ENCODE results near the gene BEST2. TPM values are rescaled to one million over a fixed set of nuclear protein-coding genes. Genes with fewer than 3 reads are reported as not detected.

The BEST2 gene
- total RNA-seq, 4 donors from 2014 or later, result not detected

DNA sequence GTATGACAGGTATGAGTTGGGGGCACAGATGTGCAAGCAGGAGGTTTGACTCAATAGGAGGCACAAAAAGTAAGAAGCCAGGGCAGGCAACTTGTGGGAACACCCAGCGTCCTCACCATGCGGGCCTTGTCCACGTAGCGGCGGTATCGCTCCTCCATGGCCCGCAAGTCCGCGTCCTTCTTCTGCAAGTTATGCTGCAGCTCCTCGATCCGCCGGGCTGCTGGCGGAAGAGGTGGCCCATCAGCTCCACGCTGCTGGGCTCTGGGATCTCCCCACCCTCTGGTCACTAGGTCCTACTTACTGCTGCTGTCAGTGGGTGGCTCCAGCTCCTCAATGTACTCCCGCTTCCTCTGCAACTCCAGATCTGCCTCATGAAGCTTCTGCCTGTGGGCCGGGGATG lies 13.1 kb downstream of the BEST2 start:
- H3K9me3 ChIP-seq, result no peaks in the 10 kb centered on the region
- H3K4me1 ChIP-seq, result peaks cover 0 to 9% (median 0%) of the 10 kb centered on the region in 3 donors
- H3K36me3 ChIP-seq, result peaks cover 0 to 56% of the 10 kb centered on the region in 2 donors
- H3K27ac ChIP-seq, result no peak overlapping the region
- no peak for ATAC-seq
- no peaks in the 10 kb centered on the region for H3K27me3 ChIP-seq
- H3K4me3 ChIP-seq, result no peak overlapping the region
- TF ChIP-seq, protein P1, sequence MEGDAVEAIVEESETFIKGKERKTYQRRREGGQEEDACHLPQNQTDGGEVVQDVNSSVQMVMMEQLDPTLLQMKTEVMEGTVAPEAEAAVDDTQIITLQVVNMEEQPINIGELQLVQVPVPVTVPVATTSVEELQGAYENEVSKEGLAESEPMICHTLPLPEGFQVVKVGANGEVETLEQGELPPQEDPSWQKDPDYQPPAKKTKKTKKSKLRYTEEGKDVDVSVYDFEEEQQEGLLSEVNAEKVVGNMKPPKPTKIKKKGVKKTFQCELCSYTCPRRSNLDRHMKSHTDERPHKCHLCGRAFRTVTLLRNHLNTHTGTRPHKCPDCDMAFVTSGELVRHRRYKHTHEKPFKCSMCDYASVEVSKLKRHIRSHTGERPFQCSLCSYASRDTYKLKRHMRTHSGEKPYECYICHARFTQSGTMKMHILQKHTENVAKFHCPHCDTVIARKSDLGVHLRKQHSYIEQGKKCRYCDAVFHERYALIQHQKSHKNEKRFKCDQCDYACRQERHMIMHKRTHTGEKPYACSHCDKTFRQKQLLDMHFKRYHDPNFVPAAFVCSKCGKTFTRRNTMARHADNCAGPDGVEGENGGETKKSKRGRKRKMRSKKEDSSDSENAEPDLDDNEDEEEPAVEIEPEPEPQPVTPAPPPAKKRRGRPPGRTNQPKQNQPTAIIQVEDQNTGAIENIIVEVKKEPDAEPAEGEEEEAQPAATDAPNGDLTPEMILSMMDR (IDR thresholded peaks at IDR 0.05), result no peak
- TF ChIP-seq POLR2AphosphoS5 (IDR thresholded peaks at IDR 0.05) (no peak), POLR2A (IDR thresholded peaks at IDR 0.05) (no peak), EP300 (IDR thresholded peaks at IDR 0.05) (no peak)
- 88 to 91% methylated on average over 1 to 6 of the region's 16 CpGs for WGBS, 2 donors (ENCODE audit: low coverage in 1 of 2)

DNA sequence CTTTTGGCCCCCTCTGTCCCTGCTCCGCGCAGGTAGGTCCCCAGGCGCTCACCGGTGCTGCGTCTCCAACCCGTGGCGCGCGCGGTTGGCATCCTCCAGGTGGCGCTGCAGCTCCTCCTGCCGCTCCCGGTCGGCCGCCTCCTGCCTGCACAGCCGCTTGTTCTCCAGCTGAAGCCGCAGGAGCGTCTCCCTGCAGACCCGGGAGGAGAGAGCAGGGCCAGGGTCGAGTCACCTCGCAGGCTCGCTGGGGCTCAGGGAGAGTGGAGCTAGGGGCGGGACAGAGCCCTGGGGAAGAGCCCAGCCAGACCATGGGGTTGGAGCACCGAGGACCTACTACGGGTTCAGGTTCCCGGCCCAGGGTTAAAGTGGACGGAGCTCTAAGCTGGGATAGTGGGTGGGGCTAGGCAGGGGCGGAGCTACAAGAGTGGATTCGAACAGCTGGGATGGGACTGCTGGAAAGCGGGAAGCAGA lies 14.5 kb downstream of the BEST2 start:
- ATAC-seq, result peak; percentile 96
- peak overlapping the region in 1 of 2 donors; percentile 48 for H3K4me3 ChIP-seq
- peaks cover 0 to 9% (median 0%) of the 10 kb centered on the region in 3 donors for H3K4me1 ChIP-seq
- peak overlapping the region in 3 of 4 donors; percentile 55 to 78 (median 71) for H3K27ac ChIP-seq
- H3K9me3 ChIP-seq, result no peaks in the 10 kb centered on the region
- no peaks in the 10 kb centered on the region for H3K27me3 ChIP-seq
- TF ChIP-seq POLR2AphosphoS5 (IDR thresholded peaks at IDR 0.05), result no peak
- TF ChIP-seq, protein P1 (IDR thresholded peaks at IDR 0.05), result peak in 3 of 4 experiments; percentile 64 to 99 (median 81)
- H3K36me3 ChIP-seq, result peaks cover 0 to 66% of the 10 kb centered on the region in 2 donors
- WGBS, 2 donors (ENCODE audit: low coverage in 1 of 2), result 0 to 39% methylated on average over 3 to 7 of the region's 30 CpGs

DNA sequence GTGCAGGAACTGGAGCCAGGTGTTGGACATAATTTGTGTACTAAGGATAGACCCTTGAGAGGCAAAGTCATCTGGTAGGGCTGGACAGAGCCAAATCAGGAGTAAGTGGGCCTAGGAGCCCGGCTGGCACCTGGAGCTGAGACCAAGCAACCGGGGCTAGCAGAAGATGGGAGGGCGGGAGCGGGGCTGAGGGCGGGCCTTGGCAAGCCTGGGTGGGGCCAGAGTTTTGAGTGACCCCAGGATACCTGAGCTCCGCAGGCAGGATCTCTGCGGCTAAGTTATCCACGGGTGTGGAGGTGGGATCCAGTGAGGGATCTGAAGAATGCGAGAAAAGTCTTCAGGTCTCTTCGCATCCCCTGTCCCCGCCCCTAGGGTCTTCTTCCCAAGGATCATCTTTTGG lies 15.6 kb downstream of the BEST2 start:
- Histone ChIP-seq H3K27ac (no peak overlapping the region), H3K27me3 (no peaks in the 10 kb centered on the region), H3K36me3 (peaks cover 0 to 66% of the 10 kb centered on the region in 2 donors), H3K4me1 (peaks cover 0 to 9% (median 0%) of the 10 kb centered on the region in 3 donors), H3K9me3 (no peaks in the 10 kb centered on the region), H3K4me3 (no peak overlapping the region)
- 92% methylated on average over 6 of the region's 11 CpGs; no CpG with 5 or more reads in 1 of the 2 donors for WGBS, 2 donors (ENCODE audit: low coverage in 1 of 2)
- no peak for ATAC-seq
- no peak for TF ChIP-seq POLR2AphosphoS5 (IDR thresholded peaks at IDR 0.05)

DNA sequence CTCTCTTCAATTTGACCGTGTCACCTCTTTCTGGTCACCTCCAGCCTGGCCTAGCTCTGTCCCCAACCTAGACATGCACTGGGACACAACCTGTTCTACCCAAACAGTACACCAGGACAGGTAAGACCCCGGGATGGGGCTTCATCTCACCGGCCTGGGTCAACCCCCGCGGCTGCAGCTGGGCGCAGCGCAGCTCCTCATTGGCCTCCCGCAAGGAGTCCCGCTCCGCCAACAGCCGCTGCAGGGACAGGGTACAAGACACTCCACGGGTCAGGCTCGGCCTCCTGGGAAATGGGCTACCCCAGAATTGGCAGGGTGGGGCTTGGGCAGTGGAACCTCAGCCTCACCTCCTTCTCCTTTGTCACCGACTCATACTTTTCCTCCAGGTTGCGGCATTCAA lies 16.1 kb downstream of the BEST2 start:
- H3K27ac ChIP-seq, result no peak overlapping the region
- H3K4me1 ChIP-seq, result peaks cover 0 to 9% (median 0%) of the 10 kb centered on the region in 3 donors
- H3K27me3 ChIP-seq, result no peaks in the 10 kb centered on the region
- 94% methylated on average over 6 of the region's 15 CpGs; no CpG with 5 or more reads in 1 of the 2 donors for WGBS, 2 donors (ENCODE audit: low coverage in 1 of 2)
- H3K9me3 ChIP-seq, result no peaks in the 10 kb centered on the region
- peaks cover 0 to 63% of the 10 kb centered on the region in 2 donors for H3K36me3 ChIP-seq
- TF ChIP-seq, protein P1 (IDR thresholded peaks at IDR 0.05), result no peak
- TF ChIP-seq EP300 (IDR thresholded peaks at IDR 0.05) (no peak), POLR2A (IDR thresholded peaks at IDR 0.05) (no peak), POLR2AphosphoS5 (IDR thresholded peaks at IDR 0.05) (no peak)
- no peak overlapping the region for H3K4me3 ChIP-seq
- no peak for ATAC-seq

DNA sequence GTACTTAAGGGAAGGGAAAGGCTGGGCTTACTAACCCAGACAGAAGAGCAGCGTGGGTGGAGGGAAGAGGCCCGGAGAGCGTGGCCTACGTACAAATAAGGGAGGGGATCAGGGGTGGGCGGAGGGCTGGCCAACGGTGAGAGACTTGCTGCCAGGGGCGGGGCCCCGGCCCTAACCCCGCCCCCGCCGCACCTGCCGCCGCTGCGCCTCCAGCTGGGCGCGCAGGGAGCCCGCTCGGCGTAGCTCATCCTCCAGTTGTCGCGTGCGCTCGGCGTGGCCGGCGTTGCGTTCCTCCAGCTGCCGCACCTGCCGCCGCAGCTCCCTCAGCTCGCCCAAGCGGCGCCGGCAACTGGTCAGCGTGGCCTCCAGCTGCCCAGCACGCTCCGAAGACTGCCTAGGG lies 18.1 kb downstream of the BEST2 start:
- no peak for ATAC-seq
- WGBS, 2 donors (ENCODE audit: low coverage in 1 of 2), result 75% methylated on average over 4 of the region's 37 CpGs; no CpG with 5 or more reads in 1 of the 2 donors
- H3K27me3 ChIP-seq, result no peaks in the 10 kb centered on the region
- no peak overlapping the region for H3K4me3 ChIP-seq
- H3K4me1 ChIP-seq, result peaks cover 0 to 11% (median under 1%) of the 10 kb centered on the region in 3 donors
- H3K36me3 ChIP-seq, result peaks cover 0 to 44% of the 10 kb centered on the region in 2 donors
- H3K27ac ChIP-seq, result no peak overlapping the region
- no peak for TF ChIP-seq POLR2AphosphoS5 (IDR thresholded peaks at IDR 0.05)
- TF ChIP-seq, protein P1 (IDR thresholded peaks at IDR 0.05), result no peak
- no peak for TF ChIP-seq POLR2A (IDR thresholded peaks at IDR 0.05)
- TF ChIP-seq EP300 (IDR thresholded peaks at IDR 0.05), result no peak
- no peaks in the 10 kb centered on the region for H3K9me3 ChIP-seq
